ENCODE measurements around the gene NCK1.
"Not testable (repeated sequence)": the region's sequence is repeated elsewhere in the genome, so short reads cannot be mapped to it uniquely, and the experiment has no call there.

Gene NCK1

DNA sequence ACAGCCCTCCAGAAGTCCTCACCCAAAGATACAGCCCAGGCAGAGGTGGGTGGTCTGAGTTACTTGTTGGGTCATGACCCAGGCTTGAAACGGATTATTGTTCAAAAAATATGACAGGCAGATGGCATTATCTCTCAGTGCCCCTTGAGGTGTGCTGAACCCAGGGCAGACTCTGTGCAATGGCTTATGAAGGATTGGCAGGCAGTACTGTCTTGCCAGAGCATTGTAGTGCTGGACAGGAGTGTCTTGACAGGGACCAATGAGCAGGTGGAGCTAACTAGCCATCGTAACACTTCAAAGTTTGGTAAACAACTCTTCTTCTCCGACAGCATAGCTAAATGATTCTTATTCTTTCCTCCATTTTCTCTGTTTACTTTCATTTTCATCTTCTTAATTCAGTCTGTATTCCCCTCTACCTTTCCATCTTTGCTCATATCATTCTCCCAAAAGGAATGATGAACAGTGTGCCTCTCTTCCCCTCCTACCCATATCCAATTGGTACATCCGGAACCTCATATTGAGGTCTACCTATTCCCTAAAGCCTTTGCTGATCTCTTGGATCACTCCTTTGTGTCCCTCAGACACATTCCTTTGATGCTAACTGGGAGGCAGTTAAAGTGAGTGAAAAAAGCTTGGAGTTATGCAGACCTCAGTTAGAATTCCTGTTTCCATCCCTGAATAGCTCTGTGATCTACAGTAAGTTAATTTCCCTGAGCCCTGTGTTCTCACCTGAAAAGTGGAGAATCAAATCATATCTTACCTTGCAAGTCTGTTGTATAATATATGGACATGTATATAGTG, 93.2 kb downstream of the NCK1 start:
- no peak for FAIRE-seq
- no peak for TF ChIP-seq POLR2A (IDR thresholded peaks at IDR 0.05; ENCODE audit: low read depth, low read length)

DNA sequence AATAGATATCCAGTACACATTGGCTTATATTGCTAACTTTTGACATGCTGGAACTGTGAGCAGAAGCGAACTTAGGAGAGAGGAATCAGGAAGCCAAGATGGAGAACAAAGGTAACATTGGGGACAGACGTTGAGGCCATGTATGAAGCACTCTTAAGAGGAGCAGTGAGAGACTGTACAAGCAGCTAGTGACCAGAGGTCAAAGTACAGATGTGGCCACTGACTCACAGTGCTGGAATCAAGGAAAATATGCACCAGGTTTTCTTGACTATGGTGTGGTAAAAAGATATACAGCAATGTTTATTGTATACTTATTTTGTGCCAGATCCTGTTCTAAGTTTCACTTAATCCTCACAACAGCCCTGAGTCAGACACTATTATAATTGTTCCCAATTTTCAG, 93.8 kb downstream of the NCK1 start:
- no peak for TF ChIP-seq POLR2A (IDR thresholded peaks at IDR 0.05; ENCODE audit: low read depth, low read length)
- peak; percentile 97 for FAIRE-seq
- DNase-seq (ENCODE audit: insufficient read length, low spot score) = peak; percentile 20

More for the DNA sequence above, 93.2 kb downstream of the NCK1 start:
- no peak for DNase-seq (ENCODE audit: insufficient read length, low spot score)

DNA sequence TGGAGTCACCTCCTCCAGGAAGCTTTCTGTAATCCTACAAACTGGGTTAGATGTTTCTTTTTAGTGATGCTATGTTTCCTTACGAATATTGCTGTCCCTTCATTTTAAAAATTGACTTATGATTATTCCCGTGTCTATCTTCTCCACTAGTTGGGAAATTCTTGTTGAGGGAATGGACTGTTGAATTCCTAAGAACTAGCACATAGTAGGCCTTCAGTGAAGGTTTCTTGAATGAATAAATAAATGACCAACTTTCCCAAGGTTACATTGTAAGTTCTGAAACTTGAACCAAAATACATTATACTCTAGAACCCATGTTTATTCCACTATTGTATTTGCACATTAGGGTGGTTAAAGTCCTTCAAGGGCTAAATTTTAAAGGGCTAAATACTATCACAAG, 95.0 kb downstream of the NCK1 start:
- TF ChIP-seq POLR2A (IDR thresholded peaks at IDR 0.05; ENCODE audit: low read depth, low read length) = no peak
- DNase-seq (ENCODE audit: insufficient read length, low spot score) (no peak), FAIRE-seq (no peak)

- FAIRE-seq = peak; percentile 89
- DNase-seq (ENCODE audit: insufficient read length, low spot score) = no peak
- no peak for TF ChIP-seq POLR2A (IDR thresholded peaks at IDR 0.05; ENCODE audit: low read depth, low read length)
Observed at GRCh38 chr3:136957751-136958288, 95.8 kb downstream of the NCK1 start, which contains the start of gene IL20RB. IL20RB (plus strand) TSS chr3:136957983; CDS start chr3:136958114, 131 bp downstream.

GRCh38 chr3:136958939-136959338, 96.9 kb downstream of the NCK1 start:
- FAIRE-seq = peak; percentile 45
- no peak for TF ChIP-seq POLR2A (IDR thresholded peaks at IDR 0.05; ENCODE audit: low read depth, low read length)
- no peak for DNase-seq (ENCODE audit: insufficient read length, low spot score)

DNA sequence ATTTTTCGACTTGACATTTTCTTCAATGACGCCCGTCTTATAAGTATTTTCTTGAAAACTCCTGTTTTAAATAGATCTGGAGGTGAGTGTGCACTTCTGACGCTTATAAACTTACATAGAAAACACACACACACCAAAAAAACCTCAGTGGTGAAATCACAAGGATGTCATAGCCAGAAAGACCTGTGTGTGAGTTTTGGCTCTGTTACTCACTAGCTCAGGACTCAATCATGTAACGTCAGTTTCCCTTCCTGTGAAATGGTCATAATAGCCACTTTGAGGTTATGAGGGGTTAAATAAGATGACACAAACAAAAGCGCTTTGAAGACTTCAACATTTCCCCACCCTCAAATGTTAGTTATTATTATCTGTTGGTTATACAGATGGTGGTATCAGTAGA, 97.6 kb downstream of the NCK1 start:
- FAIRE-seq = no peak
- no peak for DNase-seq (ENCODE audit: insufficient read length, low spot score)
- TF ChIP-seq POLR2A (IDR thresholded peaks at IDR 0.05; ENCODE audit: low read depth, low read length) = no peak

GRCh38 chr3:136960838-136961836, 99.1 kb downstream of the NCK1 start:
- TF ChIP-seq POLR2A (IDR thresholded peaks at IDR 0.05; ENCODE audit: low read depth, low read length) = no peak
- peak; percentile 26 for DNase-seq (ENCODE audit: insufficient read length, low spot score)
- peak; percentile 95 for FAIRE-seq

DNA sequence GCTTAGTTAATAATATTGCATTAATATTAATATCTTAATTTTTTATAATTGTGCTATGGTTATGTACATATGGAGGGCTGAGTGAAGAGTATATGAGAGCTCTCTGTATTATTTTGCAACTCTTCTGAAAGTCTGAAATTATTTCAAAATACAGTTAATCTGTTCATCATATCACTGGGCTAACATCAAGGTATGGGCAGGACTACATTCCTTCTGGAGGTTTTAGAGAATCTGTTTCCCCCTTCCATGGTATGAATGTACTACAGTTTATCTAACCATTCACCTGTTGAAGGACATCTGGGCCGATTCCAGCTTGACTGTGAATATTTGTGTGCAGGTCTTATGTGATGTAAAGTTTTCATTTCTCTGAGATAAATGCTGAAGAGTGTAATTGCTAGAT, 100.9 kb downstream of the NCK1 start:
- TF ChIP-seq POLR2A (IDR thresholded peaks at IDR 0.05; ENCODE audit: low read depth, low read length) = no peak
- FAIRE-seq = peak; percentile 61
- no peak for DNase-seq (ENCODE audit: insufficient read length, low spot score)

GRCh38 chr3:136969539-136969938, 107.5 kb downstream of the NCK1 start:
- not testable (repeated sequence) for FAIRE-seq; DNase-seq (ENCODE audit: insufficient read length, low spot score)

DNA sequence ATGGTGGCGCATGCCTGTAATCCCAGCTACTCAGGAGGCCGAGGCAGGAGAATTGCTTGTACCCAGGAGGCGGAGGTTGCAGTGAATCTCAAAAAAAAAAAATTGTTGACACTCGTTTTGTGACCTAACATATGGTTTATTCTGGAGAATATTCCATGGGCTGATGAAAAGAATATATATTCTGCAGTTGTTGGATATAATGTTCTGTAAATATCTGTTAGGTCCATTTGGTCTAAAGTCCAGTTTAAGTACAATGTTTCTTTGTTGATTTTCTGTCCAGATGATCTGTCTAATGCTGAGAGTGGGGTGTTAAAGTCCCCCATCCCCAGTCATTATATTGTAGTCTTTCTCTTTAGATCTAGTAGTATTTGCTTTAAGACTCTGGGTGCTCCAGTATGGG, 111.3 kb downstream of the NCK1 start:
- no peak for FAIRE-seq

DNA sequence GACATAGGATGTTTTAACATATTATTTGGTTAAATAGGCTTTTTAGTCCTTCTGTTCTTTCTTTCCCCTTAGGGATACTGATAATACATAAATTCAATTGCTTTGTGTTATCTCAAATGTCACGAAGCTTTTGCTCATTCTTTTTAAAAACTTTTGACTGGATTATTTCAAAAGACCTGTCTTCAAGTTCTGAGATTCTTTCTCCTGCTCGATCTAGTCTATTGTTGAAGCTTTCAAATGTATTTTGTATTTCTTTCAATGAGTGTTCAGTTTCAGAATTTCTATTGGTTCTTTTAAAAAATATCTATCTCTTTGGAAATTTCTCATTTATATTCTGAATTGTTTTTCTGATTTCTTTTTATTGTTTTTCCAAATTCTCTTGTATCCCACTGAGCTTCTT, 112.7 kb downstream of the NCK1 start:
- no peak for TF ChIP-seq POLR2A (IDR thresholded peaks at IDR 0.05; ENCODE audit: low read depth, low read length)
- DNase-seq (ENCODE audit: insufficient read length, low spot score) (no peak), FAIRE-seq (no peak)

More for the DNA sequence above, 111.3 kb downstream of the NCK1 start:
- no peak for DNase-seq (ENCODE audit: insufficient read length, low spot score)
- TF ChIP-seq POLR2A (IDR thresholded peaks at IDR 0.05; ENCODE audit: low read depth, low read length) = no peak

DNA sequence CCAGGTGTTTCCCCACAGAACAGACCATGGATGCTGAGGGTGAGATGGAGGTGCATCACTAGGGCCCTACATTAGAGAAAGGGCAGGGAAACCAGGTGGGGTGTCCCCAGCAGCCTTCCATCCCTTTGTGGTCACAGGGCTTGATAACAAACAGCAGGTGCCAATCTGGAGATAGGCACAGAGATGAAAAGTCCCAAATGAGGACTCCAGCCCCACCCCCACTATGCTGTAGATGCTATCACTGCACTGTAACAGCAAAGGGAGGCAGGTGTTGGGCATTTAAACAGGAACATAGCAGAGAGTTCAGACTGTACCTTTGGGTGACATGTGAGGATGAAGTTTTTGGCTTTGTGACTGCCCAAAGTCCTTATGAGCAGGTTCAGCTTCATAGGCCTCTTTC, 117.2 kb downstream of the NCK1 start:
- no peak for TF ChIP-seq POLR2A (IDR thresholded peaks at IDR 0.05; ENCODE audit: low read depth, low read length)
- DNase-seq (ENCODE audit: insufficient read length, low spot score) (no peak), FAIRE-seq (no peak)

- TF ChIP-seq POLR2A (IDR thresholded peaks at IDR 0.05; ENCODE audit: low read depth, low read length) = no peak
- FAIRE-seq (no peak), DNase-seq (ENCODE audit: insufficient read length, low spot score) (no peak)
Observed at GRCh38 chr3:136979684-136980083, 117.7 kb downstream of the NCK1 start.

- DNase-seq (ENCODE audit: insufficient read length, low spot score) (no peak), FAIRE-seq (no peak)
- TF ChIP-seq POLR2A (IDR thresholded peaks at IDR 0.05; ENCODE audit: low read depth, low read length) = no peak
Observed at GRCh38 chr3:136982033-136982432, 120.0 kb downstream of the NCK1 start.

All from H54 (cell line).